Astrocyte of the hippocampus (primary cell): ENCODE data around the gene CAMK4.
A peak's percentile ranks its signal among the peaks of the same experiment; 100 is the strongest.

Experiments used
- DNase-seq: peaks from one replicate; pipeline ENCODE4 v3.0.0; 2011; ENCODE audit warnings: low read depth, low spot score

The CAMK4 gene

DNA sequence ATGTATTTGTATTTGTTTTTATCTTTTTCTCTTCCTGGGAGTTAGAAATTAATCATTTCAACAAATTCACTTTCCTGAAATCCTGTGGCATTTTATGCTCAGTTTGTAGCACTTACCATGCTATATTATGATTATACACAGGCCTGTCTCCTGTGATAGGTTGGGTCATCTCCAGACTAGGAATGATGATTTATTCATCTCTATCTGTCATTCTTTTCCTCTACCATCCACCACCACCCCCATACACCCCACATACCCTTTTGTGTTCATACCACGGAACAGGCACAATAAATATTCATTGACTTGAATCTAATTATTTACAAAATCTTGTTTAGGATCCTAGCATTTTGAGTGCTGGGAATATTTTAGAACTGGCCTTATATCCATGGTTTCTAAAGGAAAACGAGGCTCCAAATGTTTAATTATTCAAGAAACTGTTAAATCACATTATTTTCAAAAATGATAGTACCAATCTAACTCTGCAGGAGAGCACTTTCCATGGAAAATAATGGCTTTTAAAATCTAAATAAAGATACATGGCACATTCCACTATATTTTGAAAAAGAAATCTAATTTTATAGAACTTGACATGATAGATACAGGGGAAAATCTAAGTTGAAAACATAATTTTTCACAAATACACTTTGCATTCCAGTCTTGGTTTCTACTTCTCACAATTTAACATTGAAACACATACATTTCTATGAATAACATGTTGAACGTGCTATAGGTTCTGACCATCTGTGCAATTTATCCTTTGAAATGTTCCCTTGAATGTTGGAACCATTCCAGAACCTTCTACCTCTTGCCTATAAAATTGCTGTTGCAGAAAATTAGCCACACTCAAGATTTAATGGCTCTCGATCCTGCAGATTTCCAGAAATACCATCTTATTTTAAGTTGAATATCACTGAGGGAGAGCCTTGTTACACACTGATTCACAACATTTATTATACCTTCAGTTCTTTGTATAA lies 198.8 kb downstream of the CAMK4 start:
- DNase-seq = no peak

DNA sequence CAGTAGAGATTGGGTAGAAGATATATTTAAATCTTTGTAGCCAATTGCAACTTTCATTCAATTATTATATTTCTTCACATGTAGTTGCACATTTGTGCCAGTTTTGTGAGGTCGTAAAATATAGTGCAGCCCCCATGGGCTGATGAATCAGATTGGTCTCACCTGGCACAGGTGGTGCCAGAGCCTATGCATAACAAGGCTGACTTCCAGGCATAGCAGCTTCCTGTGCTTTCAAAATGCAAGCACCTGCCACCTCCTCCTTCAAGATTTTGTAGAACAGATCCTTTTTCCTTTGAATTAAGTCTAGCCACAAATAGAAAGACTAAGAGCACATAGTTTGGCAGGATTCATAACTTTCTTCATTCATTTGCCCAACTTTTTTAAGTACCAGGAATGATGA lies 201.0 kb downstream of the CAMK4 start:
- DNase-seq = no peak

DNA sequence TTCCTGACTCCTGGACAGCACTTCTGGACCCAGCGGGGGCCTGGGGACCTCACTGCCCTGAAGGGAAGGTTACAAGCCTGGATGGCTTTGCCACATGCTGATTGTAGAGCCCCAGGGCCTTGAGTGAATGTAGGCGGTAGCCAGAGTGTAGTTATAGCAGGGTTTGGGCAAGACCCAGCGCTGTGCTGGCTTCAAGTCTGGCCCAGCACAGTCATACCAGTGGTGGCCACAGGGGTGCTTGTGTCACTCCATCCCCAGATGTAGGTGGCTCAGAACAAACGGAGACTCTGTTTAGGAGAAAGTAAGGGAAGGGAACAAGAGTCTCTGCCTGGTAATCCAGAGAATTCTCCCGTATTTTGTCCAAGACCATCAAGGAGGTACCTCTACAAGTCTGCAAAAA lies 203.6 kb downstream of the CAMK4 start:
- no peak for DNase-seq

DNA sequence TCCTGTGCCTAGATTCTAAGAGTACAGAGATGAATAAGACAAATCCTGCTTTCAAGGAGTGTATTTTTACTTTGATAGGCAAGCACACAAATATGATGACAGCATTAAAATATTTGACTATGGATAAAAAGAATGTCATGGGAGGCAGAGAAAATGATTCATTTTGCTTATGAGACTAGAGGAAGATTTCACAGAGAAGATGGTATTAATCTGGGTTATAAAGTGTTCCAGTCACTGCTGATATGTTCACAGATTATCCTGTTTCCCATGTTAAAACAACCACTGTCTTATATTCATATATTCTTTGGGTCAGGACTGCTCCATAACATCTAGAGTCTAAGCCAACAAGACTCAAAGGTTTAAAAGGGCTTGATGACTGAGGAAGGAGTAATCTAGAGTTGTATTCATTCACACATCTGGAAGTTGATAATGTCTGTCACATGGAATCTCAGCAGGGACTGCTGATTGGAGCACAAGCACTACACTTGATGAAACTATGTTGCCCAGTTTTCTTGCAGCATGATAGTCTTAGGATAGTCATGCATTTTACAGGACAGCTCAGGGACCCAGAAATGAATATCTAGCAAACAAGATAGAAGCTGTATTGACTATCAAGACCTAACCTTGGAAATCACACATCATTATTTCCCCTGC lies 208.8 kb downstream of the CAMK4 start:
- DNase-seq = no peak

DNA sequence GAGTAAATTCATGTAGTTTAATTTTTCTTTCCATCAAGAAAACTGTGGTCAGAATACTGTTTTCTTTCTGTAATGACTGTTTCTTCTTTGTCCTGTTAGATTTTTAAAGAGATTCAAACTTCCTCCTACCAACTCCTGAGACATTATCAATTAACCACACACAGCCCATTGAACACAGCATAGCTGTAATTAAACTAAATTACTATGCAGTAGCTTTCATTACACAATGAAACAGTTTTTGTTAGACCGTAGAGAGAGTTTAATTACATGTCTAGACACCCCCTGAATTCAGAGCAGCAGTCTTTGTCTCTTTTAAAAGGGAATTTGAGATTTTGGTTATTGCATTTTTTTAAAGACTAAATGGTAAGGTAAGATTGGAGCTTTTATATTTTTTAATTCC lies 210.6 kb downstream of the CAMK4 start:
- no peak for DNase-seq

DNA sequence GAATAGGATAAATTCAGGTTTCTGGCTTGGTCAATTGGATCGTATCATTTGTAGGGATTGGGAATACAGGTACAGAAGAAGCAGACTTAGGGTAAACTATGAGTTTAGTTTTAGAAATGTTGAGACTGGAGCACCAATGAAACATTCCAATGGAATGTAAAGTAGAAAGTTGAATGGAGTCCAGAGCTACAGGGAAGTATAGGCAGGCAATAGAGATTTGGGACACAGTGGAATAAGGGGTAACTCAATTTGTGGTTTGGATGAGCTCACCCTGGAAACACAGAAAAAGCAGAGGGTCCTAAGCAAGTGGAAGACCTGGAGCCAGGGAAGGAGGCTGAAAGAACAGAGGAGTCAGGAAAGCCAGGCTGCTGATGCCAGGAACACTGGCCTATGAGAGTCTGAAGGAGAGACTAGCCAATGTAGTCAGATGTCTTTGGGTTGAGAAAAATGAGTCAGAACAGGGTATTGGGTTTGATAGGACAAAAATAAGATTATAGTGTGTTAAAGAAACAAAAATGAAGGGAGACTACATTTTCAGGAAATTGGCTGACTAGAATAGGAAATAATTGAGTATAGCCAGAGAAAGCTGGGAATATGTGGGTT lies 215.4 kb downstream of the CAMK4 start:
- peak; percentile 59 for DNase-seq

DNA sequence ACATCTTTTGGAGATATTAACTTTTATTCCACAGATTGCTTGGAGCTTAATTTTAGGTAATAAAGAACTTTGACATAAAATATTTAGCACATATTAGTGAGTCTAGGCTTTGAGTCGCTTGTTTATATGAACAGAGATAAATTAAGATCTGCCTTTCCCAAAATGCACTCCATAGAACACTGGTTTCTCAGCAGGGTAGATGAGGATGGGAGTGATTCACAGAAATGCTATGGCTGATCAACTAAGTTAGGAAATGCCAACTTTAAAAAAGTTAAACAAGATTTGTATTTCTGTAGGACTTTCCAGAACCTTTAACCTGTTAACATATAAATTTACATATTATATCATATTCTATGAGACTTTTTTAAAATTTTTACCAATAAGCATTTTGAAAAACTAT lies 222.9 kb downstream of the CAMK4 start:
- no peak for DNase-seq

DNA sequence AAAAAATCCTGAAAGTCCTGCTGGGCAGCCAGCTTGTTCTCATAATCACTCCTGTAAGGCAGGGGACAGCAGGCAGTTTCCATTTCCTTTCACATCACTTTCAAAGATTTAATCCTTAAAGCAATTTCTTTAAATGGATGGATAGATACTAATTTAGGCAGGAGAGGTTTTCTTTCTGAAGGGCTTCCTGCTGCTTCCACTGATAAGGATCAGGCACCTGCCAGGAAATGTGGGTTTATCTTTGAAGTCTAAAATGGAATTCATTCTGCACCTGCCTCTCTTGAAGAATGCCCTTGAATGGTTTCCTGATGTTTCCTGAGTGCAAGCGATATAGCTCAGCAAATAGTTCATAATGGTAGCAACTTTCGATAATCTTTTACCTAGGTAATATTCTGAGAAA lies 223.6 kb downstream of the CAMK4 start:
- DNase-seq = no peak

DNA sequence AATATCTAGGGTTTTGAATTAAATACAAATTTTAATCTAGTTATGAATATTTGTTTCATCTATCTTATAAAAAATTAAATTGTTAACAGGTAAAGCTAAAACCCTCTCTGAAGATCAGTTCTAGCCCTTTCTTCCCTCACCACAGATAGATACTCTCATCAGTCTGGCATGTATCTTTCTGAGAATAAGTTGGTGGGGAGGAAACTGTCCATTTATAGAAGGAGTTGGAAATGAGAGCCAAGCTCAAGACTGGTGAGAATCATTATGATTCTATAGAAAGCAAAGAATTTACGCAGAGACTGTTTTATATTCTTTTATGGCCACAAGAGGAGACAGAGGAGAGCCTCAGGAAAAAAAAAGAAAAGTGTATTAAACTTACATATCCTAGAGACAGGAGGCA lies 229.1 kb downstream of the CAMK4 start:
- peak; percentile 40 for DNase-seq

DNA sequence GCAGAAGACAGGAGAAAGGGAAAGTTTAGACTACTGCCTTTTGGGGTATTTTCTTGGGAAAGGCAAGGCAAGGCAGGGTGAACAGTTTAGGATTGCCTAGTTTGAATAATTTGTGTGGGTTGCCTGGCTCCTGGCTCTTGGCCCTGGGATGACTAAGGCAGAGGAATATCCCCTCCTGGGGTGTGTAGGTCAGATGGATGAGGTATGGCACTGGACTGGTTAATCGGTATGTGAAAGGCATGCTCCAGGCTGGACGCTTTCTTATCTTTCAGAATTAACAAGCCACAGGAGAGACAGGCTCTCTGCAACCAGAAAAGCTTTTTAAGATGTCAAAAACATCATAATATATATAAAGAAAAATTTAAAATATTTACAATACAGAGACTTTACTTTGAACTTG lies 229.6 kb downstream of the CAMK4 start:
- DNase-seq = peak; percentile 90

DNA sequence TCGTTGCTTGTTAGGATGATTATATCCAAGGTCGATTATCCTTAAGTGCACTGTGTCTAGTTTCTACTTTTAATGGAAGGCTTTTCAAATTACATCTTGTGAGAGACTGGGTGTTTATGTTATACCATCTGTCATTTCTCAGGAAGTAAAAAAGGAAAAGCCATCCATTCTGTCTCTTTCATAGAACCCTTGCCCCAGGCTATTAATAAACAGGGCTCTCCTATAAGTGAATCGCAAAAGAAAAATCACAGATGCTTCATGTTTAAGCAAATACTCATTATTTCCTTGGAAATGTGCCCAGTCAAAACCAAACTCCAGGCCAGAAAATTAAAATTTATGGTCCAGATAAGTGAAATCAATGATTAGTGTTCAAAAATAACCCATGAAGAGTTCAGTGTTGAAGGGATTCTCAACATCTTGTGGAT lies 230.0 kb downstream of the CAMK4 start:
- DNase-seq = peak; percentile 20

DNA sequence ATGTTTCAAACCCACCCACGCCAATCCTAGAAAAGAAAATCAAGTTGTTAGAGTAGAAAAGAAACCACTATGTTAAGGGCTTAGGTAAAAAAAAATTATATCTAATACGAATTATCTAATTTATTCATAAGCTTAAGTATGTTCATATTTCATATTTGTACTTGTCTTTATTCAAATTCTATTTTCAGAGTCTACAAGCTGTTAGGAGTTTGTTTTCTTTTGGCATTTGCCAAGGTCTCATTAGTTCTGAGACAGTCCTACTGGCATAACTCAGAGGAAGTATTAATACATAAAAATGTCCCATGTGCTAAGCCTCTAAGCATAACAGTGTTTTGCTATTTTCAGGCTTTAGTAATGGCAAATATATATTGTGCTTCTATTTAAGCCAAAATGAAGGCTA lies 230.6 kb downstream of the CAMK4 start:
- no peak for DNase-seq

DNA sequence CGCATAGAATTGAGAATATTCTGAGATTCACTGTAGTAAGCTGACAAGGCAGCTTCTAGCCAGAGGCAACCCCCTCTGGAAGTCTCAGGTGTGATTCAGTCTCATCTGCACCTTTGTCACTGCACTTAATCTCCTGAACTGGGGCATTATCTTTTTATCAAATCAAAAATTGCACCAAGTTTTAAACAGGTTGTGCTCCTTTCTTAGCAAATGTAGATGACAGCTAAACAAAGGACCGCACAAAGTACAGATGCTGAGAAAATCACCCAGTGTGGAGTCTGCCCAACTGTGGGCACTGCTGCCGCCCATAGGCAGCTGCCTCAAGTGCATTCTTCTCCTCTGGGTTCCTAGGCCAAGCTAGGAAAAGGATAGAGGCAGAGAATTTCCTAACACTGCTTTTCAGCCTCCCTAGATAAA lies 237.1 kb downstream of the CAMK4 start:
- DNase-seq = peak; percentile 76

DNA sequence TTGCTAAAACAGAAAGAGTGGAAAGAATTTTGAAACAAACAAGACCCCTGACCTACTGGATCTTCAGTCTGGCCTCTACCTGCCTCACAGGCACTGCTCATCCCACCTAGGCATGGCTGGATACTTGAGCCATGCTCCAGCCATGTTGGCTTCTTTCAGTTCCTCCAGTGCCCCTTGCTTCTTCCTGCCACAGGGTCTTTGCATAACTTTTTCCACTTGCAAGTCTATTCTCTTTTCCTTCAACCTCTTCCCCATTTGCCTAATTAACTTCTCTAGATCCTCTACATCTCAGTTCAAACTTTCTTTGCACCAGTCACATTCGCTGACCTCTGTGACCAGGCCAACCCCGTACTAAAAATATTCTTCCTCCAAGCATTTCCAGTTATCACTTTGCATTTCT lies 237.8 kb downstream of the CAMK4 start:
- no peak for DNase-seq

DNA sequence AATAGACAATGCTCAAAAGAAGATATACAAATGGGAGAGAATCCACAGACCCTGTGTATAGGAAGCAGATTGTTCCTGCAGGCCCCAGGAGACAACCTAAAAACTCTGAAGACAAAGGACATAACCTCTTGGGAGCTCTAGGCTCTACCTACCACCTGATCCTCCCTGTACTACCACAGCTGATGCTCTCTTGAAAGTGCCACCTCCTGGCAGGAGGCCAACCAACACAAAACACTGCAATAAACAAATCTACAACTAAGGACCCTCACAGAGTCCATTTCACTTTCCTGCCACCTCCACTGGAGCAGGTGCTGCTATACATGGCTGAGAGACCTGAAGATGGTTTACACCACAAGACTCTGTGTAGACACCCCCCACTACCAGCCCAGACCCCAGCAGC lies 239.1 kb downstream of the CAMK4 start:
- DNase-seq = no peak

DNA sequence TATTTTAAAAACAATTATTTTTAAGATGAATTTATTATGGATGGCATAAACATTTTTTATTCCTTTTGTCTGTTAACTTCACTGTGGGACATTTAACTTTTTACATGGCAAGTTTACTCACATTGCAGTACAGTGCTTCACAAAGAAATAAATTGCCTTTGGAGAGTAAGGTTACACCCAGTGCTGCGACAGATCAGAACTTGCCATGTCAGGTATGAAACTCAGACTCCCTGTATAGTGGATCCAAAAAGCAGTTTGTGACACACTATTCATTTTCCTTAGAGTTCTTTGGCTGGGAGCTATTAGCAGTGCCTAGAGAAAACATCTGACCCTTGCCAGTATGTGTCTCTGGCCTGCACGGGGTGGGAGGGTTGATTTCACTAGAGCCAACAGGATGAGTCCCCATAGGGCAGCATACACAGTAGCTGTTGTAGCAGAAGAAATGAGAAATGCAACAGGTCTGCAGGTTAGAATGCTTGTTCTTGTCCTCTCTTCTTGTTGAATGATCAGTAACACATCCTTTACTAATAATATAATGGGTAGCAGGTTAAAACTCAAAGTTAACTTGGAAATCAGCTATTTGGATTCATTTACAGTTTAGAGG lies 245.2 kb downstream of the CAMK4 start:
- no peak for DNase-seq

DNA sequence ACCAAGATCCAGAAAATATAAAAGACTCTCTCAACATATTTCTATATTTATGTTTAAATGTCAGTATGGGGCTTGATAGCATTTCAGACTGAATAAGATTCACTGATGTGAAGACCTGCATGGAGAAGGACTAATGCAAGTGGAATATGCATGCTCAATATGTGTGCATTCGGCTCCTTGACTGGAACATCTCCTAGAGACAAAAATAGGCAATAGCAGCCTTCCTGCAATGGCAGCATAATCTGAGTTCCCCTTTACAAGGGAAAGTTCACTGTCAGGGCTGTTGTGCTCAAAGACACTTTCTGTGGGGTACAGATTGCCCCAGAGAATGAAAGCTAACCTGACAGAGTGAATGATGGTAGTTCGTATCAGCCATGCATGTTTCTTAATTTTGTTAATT lies 245.7 kb downstream of the CAMK4 start:
- DNase-seq = no peak

DNA sequence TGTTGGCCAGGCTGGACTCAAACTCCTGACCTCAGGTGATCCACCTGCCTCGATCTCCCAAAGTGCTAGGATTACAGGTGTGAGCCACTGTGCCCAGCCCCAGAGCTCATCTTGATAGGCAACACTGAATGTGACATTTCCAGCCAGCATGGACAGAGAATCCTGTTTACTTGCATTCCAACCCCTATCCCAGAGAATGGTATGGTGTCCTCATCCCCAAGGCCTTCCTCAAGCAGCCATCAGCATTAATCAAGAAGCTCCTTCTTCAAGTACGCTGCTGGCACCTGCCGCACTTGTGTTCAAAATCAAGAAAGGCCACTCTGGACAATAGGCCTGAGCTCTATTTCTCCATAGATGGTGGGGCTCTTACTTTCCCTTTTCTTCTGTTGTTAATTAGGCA lies 247.9 kb downstream of the CAMK4 start:
- no peak for DNase-seq

DNA sequence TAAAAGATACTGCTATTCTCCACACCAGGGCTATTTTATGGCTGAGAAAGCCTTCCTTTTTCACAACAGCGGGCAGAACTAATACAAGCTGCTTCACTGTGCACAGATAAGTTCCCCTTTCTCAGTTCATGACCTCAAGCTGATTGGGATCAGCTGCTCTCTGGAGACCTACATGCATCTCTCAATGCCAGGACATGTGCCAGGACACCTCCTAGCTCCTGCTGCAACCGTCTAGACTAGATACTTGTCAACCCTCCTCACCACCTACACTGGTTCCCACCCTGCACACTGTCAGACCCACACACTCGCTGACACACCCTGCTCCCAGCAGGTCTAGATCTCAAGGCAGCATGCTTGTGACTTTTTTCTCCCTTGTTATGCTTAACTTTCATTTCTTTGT lies 248.4 kb downstream of the CAMK4 start:
- no peak for DNase-seq

DNA sequence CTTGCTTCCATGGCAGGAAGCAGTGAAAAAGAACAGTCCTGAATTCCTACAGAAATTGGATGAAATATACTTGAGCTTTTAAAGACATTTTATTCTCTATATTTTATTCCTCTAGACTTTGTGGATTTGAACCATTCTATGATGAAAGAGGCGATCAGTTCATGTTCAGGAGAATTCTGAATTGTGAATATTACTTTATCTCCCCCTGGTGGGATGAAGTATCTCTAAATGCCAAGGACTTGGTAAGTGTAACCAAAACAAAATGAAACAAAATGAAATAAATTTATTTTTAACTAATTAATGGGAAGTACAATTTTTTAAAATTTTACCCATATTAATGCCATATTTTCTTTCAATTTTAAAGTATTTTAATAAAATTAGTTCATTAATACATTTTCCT lies 254.1 kb downstream of the CAMK4 start:
- no peak for DNase-seq

DNA sequence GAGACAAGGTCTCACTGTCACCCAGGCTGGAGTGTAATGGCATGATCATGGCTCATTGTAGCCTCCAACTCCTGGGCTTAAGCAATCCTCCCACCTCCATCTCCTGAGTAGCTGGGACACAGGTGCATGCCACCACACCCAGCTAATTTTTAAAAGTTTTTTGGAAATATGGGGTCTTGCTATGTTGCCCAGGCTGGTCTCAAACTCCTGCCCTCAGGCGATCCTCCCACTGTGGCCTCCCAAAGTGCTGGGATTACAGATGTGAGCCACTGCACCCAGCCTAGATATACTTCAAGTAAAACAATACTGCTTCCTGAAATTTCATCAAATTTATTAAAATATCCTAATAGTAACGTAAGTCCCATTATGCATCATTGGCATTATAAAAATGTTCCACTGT lies 254.7 kb downstream of the CAMK4 start:
- DNase-seq = no peak

DNA sequence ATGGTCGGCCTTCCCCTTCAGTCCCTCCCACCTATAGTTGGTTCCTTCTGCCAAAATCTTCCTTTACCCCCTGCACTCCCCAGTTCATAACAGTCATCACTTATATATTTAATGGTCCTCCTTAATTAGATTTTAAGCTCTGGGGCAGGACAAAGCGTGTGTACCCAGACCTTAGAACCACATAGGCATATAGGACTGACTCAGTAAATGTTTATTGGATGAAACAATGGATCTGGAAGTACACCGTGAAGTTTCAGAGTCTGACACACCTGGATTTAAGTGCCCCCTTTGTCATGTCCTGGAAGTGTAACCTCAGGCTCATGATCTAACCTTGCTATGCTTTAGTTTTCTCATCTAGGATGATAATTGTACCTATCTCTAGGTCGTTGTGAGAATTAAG lies 256.2 kb downstream of the CAMK4 start:
- no peak for DNase-seq
